ENCODE data around the gene IGF1.

GRCh38 chr12:102385343-102385742 lies 95.0 kb downstream of the IGF1 start:
- TF ChIP-seq CTCF (IDR thresholded peaks at IDR 0.05) (no peak), REST (IDR thresholded peaks at IDR 0.05; ENCODE audit: low read depth, low read length) (no peak), FOXJ3 (CRISPR knock-in tag; IDR thresholded peaks at IDR 0.05) (no peak), NFIC (IDR thresholded peaks at IDR 0.05; ENCODE audit: borderline replicate concordance) (no peak), CHD2 (IDR thresholded peaks at IDR 0.05; ENCODE audit: low read length, partially characterized antibody) (no peak), POLR2AphosphoS5 (IDR thresholded peaks at IDR 0.05; ENCODE audit: low read depth, low read length) (no peak), EP300 (IDR thresholded peaks at IDR 0.05; ENCODE audit: borderline replicate concordance in 1 of 2, low read depth in 1 of 2, low read length in 1 of 2) (no peak), ZBTB33 (IDR thresholded peaks at IDR 0.05; ENCODE audit: borderline replicate concordance, low read depth) (no peak), GABPA (IDR thresholded peaks at IDR 0.05; ENCODE audit: low read depth) (no peak), MAX (IDR thresholded peaks at IDR 0.05; ENCODE audit: low read depth) (no peak), USF1 (IDR thresholded peaks at IDR 0.05; ENCODE audit: borderline replicate concordance, low read depth) (no peak), PBX3 (IDR thresholded peaks at IDR 0.05) (no peak)

All from SK-N-SH (cell line).